IMR-90 (cell line): ENCODE results near the gene HEXD. TPM values are rescaled to one million over a fixed set of nuclear protein-coding genes. Genes with fewer than 3 reads are reported as not detected.

Source experiments
- ATAC-seq: fragments of 200-7000 bp; cut with Tn5 transposase; 2 replicates; pipeline ENCODE4 v1.9.1; 2020; ENCODE audit warnings: low read depth, mild to moderate bottlenecking, moderate library complexity
- BruUV-seq: library from RNA; stranded (reverse); fragments of 400-500 nt; replicated peaks from 2 replicates; lab custom pipeline; 2021; lab: Mats Ljungman, UMichigan
- CTCF ChIA-PET: fragments of 300-600 bp; formaldehyde crosslinking; extraction: SDS; loops from one replicate; lab custom pipeline; 2021; ENCODE audit warnings: antibody characterized with exemption; lab: Yijun Ruan, JAX
- POLR2A ChIA-PET: fragments of 300-600 bp; sonication (Branson Sonifier 250); formaldehyde crosslinking; loops from one replicate; lab custom pipeline; 2022; ENCODE audit warnings: antibody characterized with exemption; ENCODE audit not compliant: unreplicated experiment; lab: Charles Lee
- DNase-seq: peaks from one replicate; pipeline ENCODE4 v3.0.0; 2013
- H2AFZ ChIP-seq: replicated peaks from 2 replicates; pipeline ENCODE3; 2013; ENCODE audit warnings: low read length, mild to moderate bottlenecking; ENCODE audit not compliant: poor library complexity
- H2AK5ac ChIP-seq: 2 replicates; pipeline ENCODE4 v1.6.1; 2013; ENCODE audit warnings: low read depth, low read length, inconsistent platforms
- H2AK9ac ChIP-seq: replicated peaks from 2 replicates; pipeline ENCODE3; 2013; ENCODE audit warnings: mild to moderate bottlenecking, low read depth, low read length, moderate library complexity; ENCODE audit not compliant: poor library complexity
- H2BK120ac ChIP-seq: 2 replicates; pipeline ENCODE4 v1.6.1; 2013; ENCODE audit warnings: low read depth, low read length, inconsistent platforms
- H2BK15ac ChIP-seq: 3 replicates; pipeline ENCODE4 v1.6.1; 2013; ENCODE audit warnings: low read depth, low read length, inconsistent platforms
- H2BK20ac ChIP-seq: 2 replicates; pipeline ENCODE4 v1.6.1; 2013; ENCODE audit warnings: low read depth, mild to moderate bottlenecking, inconsistent platforms, low read length, moderate library complexity
- H2BK5ac ChIP-seq: 2 replicates; pipeline ENCODE4 v1.6.1; 2013; ENCODE audit warnings: mild to moderate bottlenecking, low read depth, low read length, inconsistent platforms; ENCODE audit not compliant: poor library complexity, severe bottlenecking
- H3K14ac ChIP-seq: replicated peaks from 2 replicates; pipeline ENCODE4 v1.6.1; 2013; ENCODE audit warnings: low read depth, low read length, inconsistent platforms
- H3K18ac ChIP-seq: 2 replicates; pipeline ENCODE4 v1.6.1; 2013; ENCODE audit warnings: low read depth, low read length, control low read depth
- H3K23ac ChIP-seq: 2 replicates; pipeline ENCODE4 v1.6.1; 2013; ENCODE audit warnings: low read depth, low read length, inconsistent platforms
- H3K27ac ChIP-seq: 2 replicates; pipeline ENCODE4 v1.5.1; 2013; ENCODE audit warnings: mild to moderate bottlenecking, control low read depth, low read length; ENCODE audit not compliant: insufficient read depth
- H3K27me3 ChIP-seq: 2 replicates; pipeline ENCODE4 v1.6.1; 2013; ENCODE audit warnings: low read length; ENCODE audit not compliant: control insufficient read depth, insufficient read depth
- H3K36me3 ChIP-seq: 2 replicates; pipeline ENCODE4 v1.6.1; 2013; ENCODE audit warnings: low read length, mixed read lengths; ENCODE audit not compliant: control insufficient read depth, insufficient read depth
- H3K4ac ChIP-seq: 2 replicates; pipeline ENCODE4 v1.6.1; 2013; ENCODE audit warnings: low read depth, low read length, inconsistent platforms
- H3K4me1 ChIP-seq: 2 replicates; pipeline ENCODE4 v1.6.1; 2013; ENCODE audit warnings: low read length, mixed read lengths; ENCODE audit not compliant: control insufficient read depth, insufficient read depth
- H3K4me2 ChIP-seq: 2 replicates; pipeline ENCODE4 v1.6.1; 2013; ENCODE audit warnings: low read depth, mild to moderate bottlenecking, control low read depth, low read length, moderate library complexity
- H3K4me3 ChIP-seq: 2 replicates; pipeline ENCODE4 v1.5.1; 2013; ENCODE audit warnings: low read depth, mild to moderate bottlenecking, control low read depth, low read length, moderate library complexity; ENCODE audit not compliant: insufficient read depth
- H3K56ac ChIP-seq: 2 replicates; pipeline ENCODE4 v1.6.1; 2013; ENCODE audit warnings: low read length, inconsistent platforms; ENCODE audit not compliant: insufficient read depth; ENCODE audit errors: extremely low read depth
- H3K79me1 ChIP-seq, 2 experiments: 2 replicates each; pipeline ENCODE4 v1.6.1; 2013; ENCODE audit warnings: low read length in 2 of 2, inconsistent platforms in 1 of 2, low read depth in 1 of 2
- H3K9ac ChIP-seq: 2 replicates; pipeline ENCODE4 v1.6.1; 2013; ENCODE audit warnings: low read depth, low read length, control low read depth
- H3K9me1 ChIP-seq: 2 replicates; pipeline ENCODE4 v1.6.1; 2013; ENCODE audit warnings: low read length, inconsistent platforms; ENCODE audit not compliant: insufficient read depth
- H3K9me3 ChIP-seq: 2 replicates; pipeline ENCODE4 v1.6.1; 2013; ENCODE audit warnings: low read length; ENCODE audit not compliant: control insufficient read depth, insufficient read depth
- H4K20me1 ChIP-seq: 2 replicates; pipeline ENCODE4 v1.6.1; 2013; ENCODE audit warnings: low read length, inconsistent platforms; ENCODE audit not compliant: insufficient read depth
- H4K5ac ChIP-seq: 2 replicates; pipeline ENCODE4 v1.6.1; 2013; ENCODE audit warnings: mild to moderate bottlenecking, low read depth, low read length, control low read depth
- H4K8ac ChIP-seq, 2 experiments: 2 replicates each; pipeline ENCODE4 v1.6.1; 2013; ENCODE audit warnings: low read depth in 2 of 2, low read length in 2 of 2, control low read depth in 1 of 2, inconsistent platforms in 1 of 2
- H4K91ac ChIP-seq: 2 replicates; pipeline ENCODE4 v1.6.1; 2013; ENCODE audit warnings: low read depth, low read length, inconsistent platforms; ENCODE audit not compliant: insufficient read depth
- BHLHE40 ChIP-seq: fragments of 150-350 bp; IDR thresholded peaks from 2 replicates; pipeline ENCODE4 v1.6.1; 2016; ENCODE audit warnings: mild to moderate bottlenecking, low read depth, low read length
- CEBPB ChIP-seq: IDR thresholded peaks from 2 replicates; pipeline ENCODE4 v1.6.1; 2012; ENCODE audit warnings: low read depth, low read length, improper control_type of control experiment
- CHD1 ChIP-seq: IDR thresholded peaks from 2 replicates; pipeline ENCODE4 v1.6.1; 2012; ENCODE audit warnings: low read depth, low read length, improper control_type of control experiment
- FOS ChIP-seq: fragments of 150-350 bp; IDR thresholded peaks from 2 replicates; pipeline ENCODE4 v1.6.1; 2016; ENCODE audit warnings: low read depth, low read length
- MAFK ChIP-seq: IDR thresholded peaks from 2 replicates; pipeline ENCODE4 v1.6.1; 2012; ENCODE audit warnings: low read depth, low read length, improper control_type of control experiment
- MAZ ChIP-seq: IDR thresholded peaks from 2 replicates; pipeline ENCODE4 v1.6.1; 2012; ENCODE audit warnings: low read depth, mild to moderate bottlenecking, low read length, improper control_type of control experiment, moderate library complexity, borderline replicate concordance
- MXI1 ChIP-seq: IDR thresholded peaks from 2 replicates; pipeline ENCODE4 v1.6.1; 2012; ENCODE audit warnings: low read depth, mild to moderate bottlenecking, low read length, moderate library complexity, borderline replicate concordance
- NFE2L2 ChIP-seq: fragments of 150-350 bp; IDR thresholded peaks from 2 replicates; pipeline ENCODE4 v1.6.1; 2016; ENCODE audit warnings: low read depth, mild to moderate bottlenecking, low read length
- POLR2A ChIP-seq: IDR thresholded peaks from 2 replicates; pipeline ENCODE4 v1.6.1; 2012; ENCODE audit warnings: mild to moderate bottlenecking, low read depth, low read length
- RAD21 ChIP-seq: IDR thresholded peaks from 2 replicates; pipeline ENCODE4 v1.6.1; 2012; ENCODE audit warnings: low read length, improper control_type of control experiment
- RCOR1 ChIP-seq: IDR thresholded peaks from 2 replicates; pipeline ENCODE4 v1.6.1; 2012; ENCODE audit warnings: mild to moderate bottlenecking, low read length, improper control_type of control experiment; ENCODE audit not compliant: insufficient replicate concordance
- RFX5 ChIP-seq: IDR thresholded peaks from 2 replicates; pipeline ENCODE4 v1.8.0; 2012; ENCODE audit warnings: low read depth, mild to moderate bottlenecking, low read length, moderate library complexity
- SMC3 ChIP-seq: fragments of 150-350 bp; IDR thresholded peaks from 2 replicates; pipeline ENCODE4 v1.6.1; 2016; ENCODE audit warnings: low read depth, mild to moderate bottlenecking, antibody characterized with exemption, low read length, moderate library complexity
- WGBS, 2 experiments: methylation state at CpG; one replicate each; pipeline versions ENCODE4 v1.1.5 to v1.1.7; 2013; ENCODE audit warnings: missing lambda C conversion rate in 2 of 2; ENCODE audit not compliant: insufficient read length in 1 of 2; ENCODE audit errors: extremely low coverage in 2 of 2; 5-methylcytosine and 5-hydroxymethylcytosine counted together
- dilution Hi-C: fragments of 300-500 bp; cut with HindIII; formaldehyde crosslinking; loops from one replicate; pipeline ENCODE4 v1.14.3; 2018; ENCODE audit warnings: low sequenced_read_pairs; ENCODE audit not compliant: unreplicated experiment
- in situ Hi-C: fragments of 300-500 bp; cut with MboI; formaldehyde crosslinking; loops from 3 replicates; pipeline ENCODE4 v1.14.3; 2019; ENCODE audit warnings: low sequenced_read_pairs, inconsistent platforms, mixed read lengths
- intact Hi-C: fragments of 100-400 bp; cut with micrococcal nuclease; formaldehyde crosslinking; loops from 2 replicates; pipeline ENCODE4 v1.10.0; 2022
- polyA plus RNA-seq, 3 experiments: library from polyadenylated mRNA; depleted of rRNA; stranded (reverse); fragments of >200 nt; gene quantifications; 2 replicates each; pipeline ENCODE4 v1.2.3, GENCODE V29; 2012; ENCODE audit warnings: low replicate concordance in 1 of 3
- total RNA-seq: library from RNA; depleted of rRNA; stranded (reverse); fragments of >200 nt; gene quantifications from 2 replicates; pipeline ENCODE4 v1.2.3, GENCODE V29; 2012
- TF ChIP-seq, protein P1 (sequence below): fragments of 150-350 bp; IDR thresholded peaks from 2 replicates; pipeline ENCODE4 v1.6.1; 2016; ENCODE audit warnings: low read depth, mild to moderate bottlenecking, low read length, moderate library complexity, borderline replicate concordance
- TF ChIP-seq, protein P2 (sequence below): fragments of 150-350 bp; IDR thresholded peaks from 2 replicates; pipeline ENCODE4 v1.6.1; 2017; ENCODE audit warnings: mild to moderate bottlenecking, antibody characterized with exemption, low read length, low read depth
- TF ChIP-seq, protein P3 (sequence below): conservative IDR thresholded peaks from 2 replicates; pipeline ENCODE4 v1.5.1; 2012; ENCODE audit warnings: mild to moderate bottlenecking, low read depth, low read length, improper control_type of control experiment

The HEXD gene
- total and polyA plus RNA-seq, 2 of the 4 experiments (the other 2 are of a cell fraction) = 3.8 to 9.5 TPM

- no peak overlapping the region for H3K18ac ChIP-seq
- H4K8ac ChIP-seq = no peak overlapping the region
- no peak overlapping the region for H2BK20ac ChIP-seq
- no peak overlapping the region for H3K14ac ChIP-seq
- H3K36me3 ChIP-seq = no peaks in the 10 kb centered on the region
- no peaks in the 10 kb centered on the region; the same call in 1 of the 2 replicates for H4K20me1 ChIP-seq
- peaks cover 4% of the 10 kb centered on the region; the same call in 1 of the 2 replicates for H3K9me1 ChIP-seq
- H4K5ac ChIP-seq = no peak overlapping the region
- no peak overlapping the region for H2BK120ac ChIP-seq
- in situ Hi-C loops (no loop called here), intact Hi-C loops (no loop called here), dilution Hi-C loops (no loop called here)
- TF ChIP-seq MAZ (no peak), RFX5 (no peak), FOS (no peak), CHD1 (no peak), CEBPB (no peak), NFE2L2 (no peak), POLR2A (no peak), BHLHE40 (no peak), SMC3 (no peak), MXI1 (no peak), MAFK (no peak), RAD21 (no peak), RCOR1 (no peak)
- TF ChIP-seq, protein P1, sequence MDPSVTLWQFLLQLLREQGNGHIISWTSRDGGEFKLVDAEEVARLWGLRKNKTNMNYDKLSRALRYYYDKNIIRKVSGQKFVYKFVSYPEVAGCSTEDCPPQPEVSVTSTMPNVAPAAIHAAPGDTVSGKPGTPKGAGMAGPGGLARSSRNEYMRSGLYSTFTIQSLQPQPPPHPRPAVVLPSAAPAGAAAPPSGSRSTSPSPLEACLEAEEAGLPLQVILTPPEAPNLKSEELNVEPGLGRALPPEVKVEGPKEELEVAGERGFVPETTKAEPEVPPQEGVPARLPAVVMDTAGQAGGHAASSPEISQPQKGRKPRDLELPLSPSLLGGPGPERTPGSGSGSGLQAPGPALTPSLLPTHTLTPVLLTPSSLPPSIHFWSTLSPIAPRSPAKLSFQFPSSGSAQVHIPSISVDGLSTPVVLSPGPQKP = no peak
- TF ChIP-seq, protein P2, sequence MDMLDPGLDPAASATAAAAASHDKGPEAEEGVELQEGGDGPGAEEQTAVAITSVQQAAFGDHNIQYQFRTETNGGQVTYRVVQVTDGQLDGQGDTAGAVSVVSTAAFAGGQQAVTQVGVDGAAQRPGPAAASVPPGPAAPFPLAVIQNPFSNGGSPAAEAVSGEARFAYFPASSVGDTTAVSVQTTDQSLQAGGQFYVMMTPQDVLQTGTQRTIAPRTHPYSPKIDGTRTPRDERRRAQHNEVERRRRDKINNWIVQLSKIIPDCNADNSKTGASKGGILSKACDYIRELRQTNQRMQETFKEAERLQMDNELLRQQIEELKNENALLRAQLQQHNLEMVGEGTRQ = no peak
- TF ChIP-seq, protein P3, sequence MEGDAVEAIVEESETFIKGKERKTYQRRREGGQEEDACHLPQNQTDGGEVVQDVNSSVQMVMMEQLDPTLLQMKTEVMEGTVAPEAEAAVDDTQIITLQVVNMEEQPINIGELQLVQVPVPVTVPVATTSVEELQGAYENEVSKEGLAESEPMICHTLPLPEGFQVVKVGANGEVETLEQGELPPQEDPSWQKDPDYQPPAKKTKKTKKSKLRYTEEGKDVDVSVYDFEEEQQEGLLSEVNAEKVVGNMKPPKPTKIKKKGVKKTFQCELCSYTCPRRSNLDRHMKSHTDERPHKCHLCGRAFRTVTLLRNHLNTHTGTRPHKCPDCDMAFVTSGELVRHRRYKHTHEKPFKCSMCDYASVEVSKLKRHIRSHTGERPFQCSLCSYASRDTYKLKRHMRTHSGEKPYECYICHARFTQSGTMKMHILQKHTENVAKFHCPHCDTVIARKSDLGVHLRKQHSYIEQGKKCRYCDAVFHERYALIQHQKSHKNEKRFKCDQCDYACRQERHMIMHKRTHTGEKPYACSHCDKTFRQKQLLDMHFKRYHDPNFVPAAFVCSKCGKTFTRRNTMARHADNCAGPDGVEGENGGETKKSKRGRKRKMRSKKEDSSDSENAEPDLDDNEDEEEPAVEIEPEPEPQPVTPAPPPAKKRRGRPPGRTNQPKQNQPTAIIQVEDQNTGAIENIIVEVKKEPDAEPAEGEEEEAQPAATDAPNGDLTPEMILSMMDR = no peak
- no peak overlapping the region for H2AK5ac ChIP-seq
- ChIA-PET CTCF (interaction anchor here (0.6 kb wide), 1 partner anchor 9 kb away, joined by 6 read pairs; no protein-coding TSS in a partner anchor), POLR2A (no interaction called here)
- no peak overlapping the region for H3K23ac ChIP-seq
- H3K56ac ChIP-seq = no peak overlapping the region
- H3K27ac ChIP-seq = no peak overlapping the region
- H3K4me3 ChIP-seq = no peak overlapping the region
- no peak overlapping the region for H2BK15ac ChIP-seq
- DNase-seq (no peak), ATAC-seq (no peak)
- H3K4me1 ChIP-seq = peaks cover 2% of the 10 kb centered on the region; the same call in 1 of the 2 replicates
- no peak overlapping the region for H2AFZ ChIP-seq
- WGBS, 2 experiments = 75% methylated on average over 5 of the region's 10 CpGs; no CpG with 5 or more reads in 1 of the 2 experiments
- peaks cover 51% of the 10 kb centered on the region for H3K27me3 ChIP-seq
- no peak overlapping the region for H3K4ac ChIP-seq
- no peak overlapping the region for H3K9ac ChIP-seq
- H2BK5ac ChIP-seq = no peak overlapping the region
- H3K79me1 ChIP-seq = no peaks in the 10 kb centered on the region
- no TSS peak for BruUV-seq
- no peaks in the 10 kb centered on the region for H3K9me3 ChIP-seq
- no peak overlapping the region for H4K91ac ChIP-seq
- no peak overlapping the region for H2AK9ac ChIP-seq
- no peak overlapping the region for H3K4me2 ChIP-seq
Measured at GRCh38 chr17:82378741-82379021, 39.5 kb upstream of the HEXD start.
